Keratinocyte (primary cell): Measurements from ENCODE around the gene KIAA0040. TPM values are rescaled to one million over a fixed set of nuclear protein-coding genes. Genes with fewer than 3 reads are reported as not detected.

Source experiments
- DNase-seq: peaks from one replicate; pipeline ENCODE4 v3.0.0-alpha.2; 2011; ENCODE audit warnings: low read depth, missing footprints, low spot score
- FAIRE-seq: peaks from 2 replicates; lab custom pipeline; 2011; peaks lifted over from hg19 to GRCh38; lab: Jason Lieb, UNC
- H2AFZ ChIP-seq: 2 replicates; pipeline ENCODE4 v1.6.0; 2012; ENCODE audit warnings: low read length, control low read depth, inconsistent platforms; ENCODE audit not compliant: control insufficient read depth
- H3K27ac ChIP-seq: 2 replicates; pipeline ENCODE4 v1.5.1; 2011; ENCODE audit warnings: low read length; ENCODE audit not compliant: control insufficient read depth, insufficient read depth
- H3K27me3 ChIP-seq: 3 replicates; pipeline ENCODE4 v1.6.0; 2011; ENCODE audit warnings: low read length; ENCODE audit not compliant: control insufficient read depth, insufficient read depth; ENCODE audit errors: extremely low read depth
- H3K36me3 ChIP-seq, 2 experiments: 2 replicates in 1 of 2; 3 replicates in 1 of 2; pipeline ENCODE4 v1.5.1; 2011; ENCODE audit warnings: low read length in 2 of 2, mild to moderate bottlenecking in 1 of 2; ENCODE audit not compliant: control insufficient read depth in 2 of 2, insufficient read depth in 2 of 2; ENCODE audit errors: extremely low read depth in 1 of 2
- H3K4me1 ChIP-seq: 3 replicates; pipeline ENCODE4 v1.5.1; 2011; ENCODE audit warnings: low read length; ENCODE audit not compliant: control insufficient read depth, insufficient read depth; ENCODE audit errors: extremely low read depth
- H3K4me2 ChIP-seq: 3 replicates; pipeline ENCODE4 v1.6.0; 2011; ENCODE audit warnings: low read depth, low read length; ENCODE audit not compliant: control insufficient read depth, insufficient read depth; ENCODE audit errors: extremely low read depth
- H3K4me3 ChIP-seq, 3 experiments: fragments of 200-600 bp in 1 of 3; sonication (generic) in 1 of 3; 2 replicates in 2 of 3; 3 replicates in 1 of 3; pipeline ENCODE4 v1.5.1; 2011 to 2016; ENCODE audit warnings: low read length in 3 of 3, mild to moderate bottlenecking in 3 of 3, control low read depth in 2 of 3, inconsistent platforms in 1 of 3, low read depth in 1 of 3, mixed read lengths in 1 of 3, mixed run types in 1 of 3, moderate library complexity in 1 of 3; ENCODE audit not compliant: control insufficient read depth in 2 of 3, insufficient read depth in 2 of 3; ENCODE audit errors: extremely low read depth in 1 of 3
- H3K79me2 ChIP-seq: 2 replicates; pipeline ENCODE4 v1.6.0; 2012; ENCODE audit warnings: low read length; ENCODE audit not compliant: control insufficient read depth, insufficient read depth
- H3K9ac ChIP-seq: 3 replicates; pipeline ENCODE4 v1.6.0; 2011; ENCODE audit warnings: low read length; ENCODE audit not compliant: control insufficient read depth, insufficient read depth; ENCODE audit errors: extremely low read depth
- H3K9me1 ChIP-seq: 3 replicates; pipeline ENCODE4 v1.6.0; 2011; ENCODE audit warnings: low read length; ENCODE audit not compliant: control insufficient read depth, insufficient read depth; ENCODE audit errors: extremely low read depth
- H3K9me3 ChIP-seq: 2 replicates; pipeline ENCODE4 v1.5.1; 2012; ENCODE audit warnings: low read depth, low read length; ENCODE audit not compliant: control insufficient read depth
- H4K20me1 ChIP-seq: 3 replicates; pipeline ENCODE4 v1.6.0; 2011; ENCODE audit warnings: low read length; ENCODE audit not compliant: control insufficient read depth, insufficient read depth; ENCODE audit errors: extremely low read depth
- CTCF ChIP-seq, 3 experiments: IDR thresholded peaks in 1 of 3; conservative IDR thresholded peaks in 1 of 3; optimal IDR thresholded peaks in 1 of 3; 2 replicates in 2 of 3; 3 replicates in 1 of 3; pipeline versions ENCODE3 to v1.5.1; 2011; ENCODE audit warnings: low read length in 3 of 3, mild to moderate bottlenecking in 3 of 3, moderate library complexity in 2 of 3, control low read depth in 1 of 3, inconsistent platforms in 1 of 3; ENCODE audit not compliant: insufficient read depth in 2 of 3; ENCODE audit errors: extremely low read depth in 1 of 3
- EZH2 ChIP-seq: IDR thresholded peaks from one replicate; pipeline ENCODE4 v1.6.1; 2012; ENCODE audit warnings: inconsistent platforms, mild to moderate bottlenecking, low read length, moderate library complexity
- dilution Hi-C: fragments of 300-500 bp; cut with MboI; formaldehyde crosslinking; loops from one replicate; pipeline ENCODE4 v1.7.0; 2020; ENCODE audit warnings: low sequenced_read_pairs; ENCODE audit not compliant: extremely low pct_ligation_motif_present
- polyA minus RNA-seq, 3 experiments: library from RNA; depleted of rRNA, polyadenylated mRNA; stranded (reverse); fragments of >200 nt; gene quantifications; 1 replicate in 1 of 3; 2 replicates in 1 of 3; 3 replicates in 1 of 3; pipeline ENCODE4 v1.2.3, GENCODE V29; 2011
- polyA plus RNA-seq, 5 experiments: library from polyadenylated mRNA; depleted of rRNA in 3 of 5; stranded (reverse) in 3 of 5; stranded (forward) in 1 of 5; unstranded in 1 of 5; fragments of >200 nt; gene quantifications; 1 replicate in 1 of 5; 2 replicates in 3 of 5; 3 replicates in 1 of 5; pipeline versions ENCODE4 v1.2.1 to v1.2.3, GENCODE V29; 2011 to 2012; ENCODE audit warnings: missing spikeins in 2 of 5, low read depth in 1 of 5, low replicate concordance in 1 of 5

Gene KIAA0040
- polyA plus RNA-seq (40.8 to 70.0 TPM (median 57.9 TPM) in 3 replicates), polyA minus RNA-seq (50.7 to 75.0 TPM (median 60.1 TPM) in 3 replicates)
- polyA plus RNA-seq (2011; ENCODE audit: low read depth), result 12.1 TPM
- polyA plus RNA-seq (2011; cell fraction: cytosol; rRNA removed), result 34.3 and 56.5 TPM in 2 replicates
- 46.6 and 47.4 TPM in 2 replicates for polyA plus RNA-seq (2011; cell fraction: nucleus; rRNA removed)
- 12.5 and 40.7 TPM in 2 replicates for polyA plus RNA-seq (2012; ENCODE audit: low replicate concordance)
- 39.3 TPM for polyA minus RNA-seq (2011; cell fraction: cytosol; rRNA and poly(A)+ RNA removed)
- polyA minus RNA-seq (2011; cell fraction: nucleus; rRNA and poly(A)+ RNA removed), result 24.7 and 42.9 TPM in 2 replicates

- no peaks in the 10 kb centered on the region for H3K27me3 ChIP-seq
- peak in 1 of 3 experiments; percentile 44 for TF ChIP-seq CTCF (optimal IDR thresholded peaks at IDR 0.05 in 1 of 3, IDR thresholded peaks at IDR 0.05 in 1 of 3, conservative IDR thresholded peaks at IDR 0.05 in 1 of 3; ENCODE audit: extremely low read depth in 1 of 3, insufficient read depth in 2 of 3, low read length in 3 of 3)
- TF ChIP-seq EZH2, result no peak
- H3K9ac ChIP-seq, result peak within 1 kb of the TSS; percentile 90
- peak within 1 kb of the TSS; percentile 41 for H2AFZ ChIP-seq
- no peaks in the 10 kb centered on the region for H3K9me3 ChIP-seq
- dilution Hi-C loops, result no loop called here
- peaks cover 4 to 18% of the 10 kb centered on the region in 2 experiments for H3K36me3 ChIP-seq
- peaks cover 3% of the 10 kb centered on the region for H4K20me1 ChIP-seq
- H3K4me3 ChIP-seq, result peak within 1 kb of the TSS; percentile 64 to 94 (median 92)
- no peak for FAIRE-seq
- peak within 1 kb of the TSS; percentile 98 for H3K4me2 ChIP-seq
- peaks cover 45% of the 10 kb centered on the region for H3K79me2 ChIP-seq
- H3K9me1 ChIP-seq, result no peaks in the 10 kb centered on the region
- H3K4me1 ChIP-seq, result peaks cover 71% of the 10 kb centered on the region
- DNase-seq, result peak; percentile 50
- peak within 1 kb of the TSS; percentile 93 for H3K27ac ChIP-seq
These were observed at the start of gene KIAA0040 for GRCh38 chr1:175192630-175193526. Gene KIAA0040, minus strand, starts transcription at chr1:175192776. Its CDS starts 31,763 bp downstream, at chr1:175161013.

GRCh38 chr1:175237389-175237788, 44.8 kb upstream of the KIAA0040 start:
- H3K4me2 ChIP-seq, result no peak overlapping the region
- H2AFZ ChIP-seq, result no peak overlapping the region
- no peaks in the 10 kb centered on the region for H4K20me1 ChIP-seq
- no peak for TF ChIP-seq CTCF (optimal IDR thresholded peaks at IDR 0.05 in 1 of 3, IDR thresholded peaks at IDR 0.05 in 1 of 3, conservative IDR thresholded peaks at IDR 0.05 in 1 of 3; ENCODE audit: extremely low read depth in 1 of 3, insufficient read depth in 2 of 3, low read length in 3 of 3)
- TF ChIP-seq EZH2, result no peak
- dilution Hi-C loops, result no loop called here
- H3K79me2 ChIP-seq, result no peaks in the 10 kb centered on the region
- no peaks in the 10 kb centered on the region for H3K9me1 ChIP-seq
- FAIRE-seq (no peak), DNase-seq (no peak)
- H3K9ac ChIP-seq, result no peak overlapping the region
- H3K27ac ChIP-seq, result no peak overlapping the region
- peaks cover 6% of the 10 kb centered on the region for H3K4me1 ChIP-seq
- no peak overlapping the region for H3K4me3 ChIP-seq
- no peaks in the 10 kb centered on the region for H3K36me3 ChIP-seq
- no peaks in the 10 kb centered on the region for H3K9me3 ChIP-seq
- no peaks in the 10 kb centered on the region for H3K27me3 ChIP-seq
